ENCODE data around the gene IL32. TPM values are rescaled to one million over a fixed set of nuclear protein-coding genes. Genes with fewer than 3 reads are reported as not detected.

The IL32 gene
- total and polyA plus RNA-seq, 8 donors: 59.4 to 310 (median 65.5) TPM

DNA sequence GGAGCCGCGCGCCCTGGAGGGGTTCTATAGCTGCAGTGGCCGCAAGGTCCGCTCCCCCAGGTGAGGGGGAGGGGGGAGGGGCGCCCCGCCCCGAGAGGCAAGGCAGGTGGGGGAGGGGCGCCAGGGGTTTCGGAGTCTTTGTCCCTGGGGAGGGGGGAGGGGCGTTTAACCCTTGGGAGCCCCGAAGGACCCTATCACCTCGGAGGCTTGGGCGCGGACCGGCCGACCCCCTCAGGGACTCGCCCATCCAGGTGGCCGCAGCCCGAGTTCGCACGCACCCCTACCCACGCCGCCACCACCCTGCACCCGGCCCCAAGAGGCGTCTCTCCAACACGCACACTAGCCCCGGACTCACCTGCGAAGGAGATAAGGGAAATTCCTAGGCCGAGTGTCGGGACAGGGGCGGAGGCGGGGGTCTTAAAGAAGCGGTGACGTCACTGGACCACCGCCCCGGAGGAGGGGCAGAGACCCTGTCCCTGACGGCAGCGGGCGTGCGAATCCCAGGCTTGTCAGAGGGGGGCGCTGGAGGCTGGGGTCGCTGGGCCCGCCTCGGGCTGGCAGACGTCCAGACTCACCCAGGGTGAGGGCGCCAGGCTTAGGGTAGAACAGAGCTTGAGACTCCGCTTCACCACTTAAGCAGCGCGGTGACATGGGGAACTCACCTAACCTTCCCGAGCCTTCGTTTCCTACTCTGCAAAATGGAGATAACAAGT, 47.5 kb upstream of the IL32 start, which contains the start of gene CLDN6:
Gene CLDN6 (minus strand): TSS at position 390 of the 713 bp plus-strand sequence. CDS start 2,162 bp downstream, outside the sequence.
- no peak within 1 kb of the TSS for H3K27ac ChIP-seq
- ATAC-seq: no peak
- peak in 1 of 4 donors; percentile 85 for DNase-seq
- H3K4me3 ChIP-seq: no peak within 1 kb of the TSS
- H3K9me3 ChIP-seq: no peaks in the 10 kb centered on the region
- TF ChIP-seq, protein P1, sequence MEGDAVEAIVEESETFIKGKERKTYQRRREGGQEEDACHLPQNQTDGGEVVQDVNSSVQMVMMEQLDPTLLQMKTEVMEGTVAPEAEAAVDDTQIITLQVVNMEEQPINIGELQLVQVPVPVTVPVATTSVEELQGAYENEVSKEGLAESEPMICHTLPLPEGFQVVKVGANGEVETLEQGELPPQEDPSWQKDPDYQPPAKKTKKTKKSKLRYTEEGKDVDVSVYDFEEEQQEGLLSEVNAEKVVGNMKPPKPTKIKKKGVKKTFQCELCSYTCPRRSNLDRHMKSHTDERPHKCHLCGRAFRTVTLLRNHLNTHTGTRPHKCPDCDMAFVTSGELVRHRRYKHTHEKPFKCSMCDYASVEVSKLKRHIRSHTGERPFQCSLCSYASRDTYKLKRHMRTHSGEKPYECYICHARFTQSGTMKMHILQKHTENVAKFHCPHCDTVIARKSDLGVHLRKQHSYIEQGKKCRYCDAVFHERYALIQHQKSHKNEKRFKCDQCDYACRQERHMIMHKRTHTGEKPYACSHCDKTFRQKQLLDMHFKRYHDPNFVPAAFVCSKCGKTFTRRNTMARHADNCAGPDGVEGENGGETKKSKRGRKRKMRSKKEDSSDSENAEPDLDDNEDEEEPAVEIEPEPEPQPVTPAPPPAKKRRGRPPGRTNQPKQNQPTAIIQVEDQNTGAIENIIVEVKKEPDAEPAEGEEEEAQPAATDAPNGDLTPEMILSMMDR (IDR thresholded peaks at IDR 0.05): no peak
- peaks cover 0 to 5% of the 10 kb centered on the region in 2 donors for H3K36me3 ChIP-seq
- peaks cover 23 to 38% of the 10 kb centered on the region in 2 donors for H3K4me1 ChIP-seq
- intact Hi-C loops (cut with DNase I): no loop called here
- H3K27me3 ChIP-seq: peaks cover 9 to 50% of the 10 kb centered on the region in 2 donors

DNA sequence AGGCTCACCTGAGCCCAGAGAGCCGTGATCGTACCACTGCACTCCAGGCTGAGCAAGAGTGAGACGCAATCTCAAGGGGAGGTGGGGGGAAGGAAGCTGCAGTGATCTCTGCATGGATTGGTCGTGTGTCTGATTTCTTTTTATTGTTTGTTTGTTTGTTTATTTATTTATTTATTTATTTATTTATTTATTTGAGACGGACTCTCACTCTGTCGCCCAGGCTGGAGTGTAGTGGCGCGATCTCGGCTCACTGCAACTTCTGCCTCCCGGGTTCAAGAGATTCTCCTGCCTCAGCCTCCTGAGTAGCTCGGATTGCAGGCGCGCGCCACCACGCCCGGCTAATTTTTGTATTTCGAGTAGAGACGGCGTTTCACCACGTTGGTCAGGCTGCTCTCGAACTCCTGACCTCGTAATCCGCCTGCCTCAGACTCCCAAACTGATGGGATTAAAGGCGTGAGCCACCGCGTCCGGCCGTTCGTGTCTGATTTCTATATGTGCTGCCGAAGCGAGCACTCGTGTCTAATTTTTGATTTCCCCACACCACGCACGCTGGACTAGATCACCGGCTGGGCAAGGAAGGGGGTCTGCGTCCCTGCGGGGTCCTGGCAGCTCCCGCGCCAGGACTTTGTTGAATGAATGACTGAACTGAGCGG, 45.7 kb upstream of the IL32 start:
- peak overlapping the region; percentile 79 to 83 for H3K4me3 ChIP-seq
- peaks cover 32 to 51% of the 10 kb centered on the region in 2 donors for H3K4me1 ChIP-seq
- ATAC-seq (no peak), DNase-seq (no peak)
- intact Hi-C loops (cut with DNase I): no loop called here
- H3K9me3 ChIP-seq: no peaks in the 10 kb centered on the region
- H3K27me3 ChIP-seq: peaks cover 9 to 34% of the 10 kb centered on the region in 2 donors
- H3K27ac ChIP-seq: peak overlapping the region; percentile 94 to 97
- peaks cover 0 to 5% of the 10 kb centered on the region in 2 donors for H3K36me3 ChIP-seq
- TF ChIP-seq, protein P1 (IDR thresholded peaks at IDR 0.05): no peak

DNA sequence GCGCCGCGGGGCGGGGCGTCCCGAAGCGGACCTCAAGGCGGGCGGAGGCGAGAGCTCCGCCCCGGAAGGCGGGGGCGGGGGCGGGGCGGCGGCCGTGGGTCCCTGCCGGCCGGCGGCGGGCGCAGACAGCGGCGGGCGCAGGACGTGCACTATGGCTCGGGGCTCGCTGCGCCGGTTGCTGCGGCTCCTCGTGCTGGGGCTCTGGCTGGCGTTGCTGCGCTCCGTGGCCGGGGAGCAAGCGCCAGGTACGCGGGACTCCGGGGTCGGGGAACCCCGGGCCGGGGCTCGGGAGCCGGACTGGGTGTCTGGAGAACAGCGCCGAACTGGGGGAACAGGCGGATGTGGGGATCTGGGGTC, 45.2 kb upstream of the IL32 start, which contains the start of gene TNFRSF12A:
Gene TNFRSF12A (plus strand): TSS at position 122 of the 357 bp plus-strand sequence. CDS start 30 bp downstream, at position 152.
- peak in 3 of 4 donors; percentile 79 to 95 (median 84) for DNase-seq

DNA sequence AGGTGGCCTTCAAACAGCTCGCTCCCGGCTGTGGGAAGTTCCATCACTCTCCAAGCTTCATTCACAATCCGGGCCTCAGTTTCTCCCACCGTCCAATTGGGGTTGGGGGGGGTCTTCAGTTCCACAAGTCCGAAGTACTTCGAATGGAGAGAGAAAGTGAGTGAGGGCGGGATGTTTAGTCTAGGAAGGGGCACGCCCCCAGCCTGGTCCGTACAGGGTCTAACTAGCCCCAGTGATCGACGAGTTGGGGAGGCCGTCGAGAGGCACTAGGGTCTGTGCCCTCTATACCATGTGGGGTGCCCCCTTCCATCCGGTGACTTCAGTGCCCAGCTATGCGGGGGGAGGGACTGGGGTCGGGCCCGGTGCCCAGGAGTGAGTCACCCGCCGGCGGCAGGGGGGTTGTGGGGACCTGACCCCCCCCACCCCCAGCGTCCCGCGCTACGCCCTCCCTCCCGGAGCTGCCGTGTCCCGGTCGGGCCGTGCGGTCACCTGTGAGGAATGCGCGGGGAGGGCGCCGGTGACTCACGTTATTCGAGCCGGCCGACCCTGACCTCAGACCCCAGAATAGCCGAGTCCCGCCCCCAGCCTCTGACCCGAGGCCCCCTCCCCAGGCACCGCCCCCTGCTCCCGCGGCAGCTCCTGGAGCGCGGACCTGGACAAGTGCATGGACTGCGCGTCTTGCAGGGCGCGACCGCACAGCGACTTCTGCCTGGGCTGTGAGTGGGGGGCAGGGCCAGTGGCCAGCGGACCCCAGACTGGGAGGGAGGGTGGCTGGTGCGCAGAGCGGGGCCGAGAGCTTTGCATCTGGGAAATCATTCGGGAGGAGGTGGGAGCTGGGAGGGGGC, 44.6 kb upstream of the IL32 start:
- Histone ChIP-seq H3K4me3 (peak overlapping the region; percentile 79 to 83), H3K36me3 (peaks cover 0 to 9% of the 10 kb centered on the region in 2 donors), H3K9me3 (no peaks in the 10 kb centered on the region), H3K27me3 (peaks cover 9 to 27% of the 10 kb centered on the region in 2 donors), H3K27ac (peak overlapping the region; percentile 94 to 97), H3K4me1 (peaks cover 35 to 61% of the 10 kb centered on the region in 2 donors)
- TF ChIP-seq, protein P1 (IDR thresholded peaks at IDR 0.05): peak in 1 of 2 donors; percentile 5
- intact Hi-C loops (cut with DNase I): no loop called here
- ATAC-seq (peak; percentile 57), DNase-seq (peak in 3 of 4 donors; percentile 75 to 94 (median 84))

More for the DNA sequence above, 45.2 kb upstream of the IL32 start, which contains the start of gene TNFRSF12A:
- intact Hi-C loops (cut with DNase I): no loop called here
- H3K9me3 ChIP-seq: no peaks in the 10 kb centered on the region
- H3K36me3 ChIP-seq: peaks cover 0 to 5% of the 10 kb centered on the region in 2 donors
- H3K4me3 ChIP-seq: peak within 1 kb of the TSS; percentile 79 to 83
- peak within 1 kb of the TSS; percentile 94 to 97 for H3K27ac ChIP-seq
- H3K27me3 ChIP-seq: peaks cover 9 to 30% of the 10 kb centered on the region in 2 donors
- peak; percentile 41 for ATAC-seq
- TF ChIP-seq, protein P1 (IDR thresholded peaks at IDR 0.05): peak in 1 of 2 donors; percentile 16
- H3K4me1 ChIP-seq: peaks cover 35 to 56% of the 10 kb centered on the region in 2 donors
